ENCODE measurements around the gene SH3D19.

GRCh38 chr4:151158979-151159378, 166.4 kb downstream of the SH3D19 start:
- TF ChIP-seq CTCF (IDR thresholded peaks at IDR 0.05) (no peak), POLR2AphosphoS5 (IDR thresholded peaks at IDR 0.05) (no peak)
